Measurements from ENCODE around the gene ZDHHC14.

Gene ZDHHC14

GRCh38 chr6:157546321-157546720 lies 165.3 kb downstream of the ZDHHC14 start:
- no peak overlapping the region for H3K4me3 ChIP-seq (ENCODE audit: low read depth, low read length)
- TF ChIP-seq CTCF (IDR thresholded peaks at IDR 0.05; ENCODE audit: low read depth, low read length) = no peak

GRCh38 chr6:157547112-157547511 lies 166.1 kb downstream of the ZDHHC14 start:
- TF ChIP-seq CTCF (IDR thresholded peaks at IDR 0.05; ENCODE audit: low read depth, low read length) = no peak
- no peak overlapping the region for H3K4me3 ChIP-seq (ENCODE audit: low read depth, low read length)

DNA sequence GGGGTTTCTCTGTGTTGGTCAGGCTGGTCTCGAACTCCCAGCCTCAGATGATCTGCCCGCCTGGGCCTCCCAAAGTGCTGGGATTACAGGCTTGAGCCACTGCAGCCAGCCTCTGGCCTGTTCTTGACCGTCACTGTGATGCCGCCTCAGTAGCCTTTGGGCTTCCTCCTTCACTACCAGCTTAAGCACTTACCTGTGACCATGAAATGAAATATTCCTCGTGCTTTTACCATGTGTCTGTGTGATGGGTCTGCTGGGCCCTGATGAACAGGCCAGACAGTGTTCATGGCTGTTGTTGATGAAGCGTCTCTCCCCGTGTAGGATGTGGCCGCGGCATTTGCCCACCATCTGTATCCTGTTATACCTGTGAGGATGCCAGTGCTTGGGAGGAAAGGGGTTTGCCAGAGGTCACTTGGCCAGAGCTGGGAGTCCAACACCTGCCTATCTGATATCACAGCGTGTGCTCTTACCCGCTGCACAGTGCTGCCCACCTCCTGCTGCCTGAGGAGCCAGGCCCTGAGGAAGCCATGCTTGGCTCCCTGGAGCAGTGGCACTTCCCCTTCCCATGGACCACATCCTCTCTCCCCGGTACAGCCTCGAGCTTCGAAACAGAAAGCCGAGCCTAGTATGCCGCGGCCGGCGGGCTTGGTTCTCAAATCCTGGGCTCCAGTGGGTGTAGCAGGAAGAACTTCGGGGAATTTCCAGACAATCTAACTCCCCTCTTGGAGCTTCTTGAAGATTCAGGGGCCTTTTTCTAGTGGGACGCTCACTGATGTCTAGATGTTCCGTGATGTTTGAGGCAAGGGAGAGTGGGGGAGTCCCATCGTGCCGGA lies 167.9 kb downstream of the ZDHHC14 start:
- no peak overlapping the region for H3K4me3 ChIP-seq (ENCODE audit: low read depth, low read length)
- no peak for TF ChIP-seq CTCF (IDR thresholded peaks at IDR 0.05; ENCODE audit: low read depth, low read length)

DNA sequence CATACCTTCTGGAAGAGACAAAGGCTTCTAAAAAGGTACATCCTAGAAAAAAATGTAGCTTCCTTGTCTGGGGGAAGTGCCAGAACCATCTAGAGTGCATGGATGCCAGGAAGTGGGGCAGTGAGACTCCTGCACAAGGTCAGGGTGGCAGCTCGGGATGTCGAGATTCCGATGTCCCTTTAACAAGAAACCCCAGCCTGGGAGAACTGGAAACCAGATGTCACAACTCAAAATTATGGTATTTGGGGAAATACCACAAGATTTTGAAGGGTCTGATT lies 168.4 kb downstream of the ZDHHC14 start:
- no peak for TF ChIP-seq CTCF (IDR thresholded peaks at IDR 0.05; ENCODE audit: low read depth, low read length)
- H3K4me3 ChIP-seq (ENCODE audit: low read depth, low read length) = no peak overlapping the region

DNA sequence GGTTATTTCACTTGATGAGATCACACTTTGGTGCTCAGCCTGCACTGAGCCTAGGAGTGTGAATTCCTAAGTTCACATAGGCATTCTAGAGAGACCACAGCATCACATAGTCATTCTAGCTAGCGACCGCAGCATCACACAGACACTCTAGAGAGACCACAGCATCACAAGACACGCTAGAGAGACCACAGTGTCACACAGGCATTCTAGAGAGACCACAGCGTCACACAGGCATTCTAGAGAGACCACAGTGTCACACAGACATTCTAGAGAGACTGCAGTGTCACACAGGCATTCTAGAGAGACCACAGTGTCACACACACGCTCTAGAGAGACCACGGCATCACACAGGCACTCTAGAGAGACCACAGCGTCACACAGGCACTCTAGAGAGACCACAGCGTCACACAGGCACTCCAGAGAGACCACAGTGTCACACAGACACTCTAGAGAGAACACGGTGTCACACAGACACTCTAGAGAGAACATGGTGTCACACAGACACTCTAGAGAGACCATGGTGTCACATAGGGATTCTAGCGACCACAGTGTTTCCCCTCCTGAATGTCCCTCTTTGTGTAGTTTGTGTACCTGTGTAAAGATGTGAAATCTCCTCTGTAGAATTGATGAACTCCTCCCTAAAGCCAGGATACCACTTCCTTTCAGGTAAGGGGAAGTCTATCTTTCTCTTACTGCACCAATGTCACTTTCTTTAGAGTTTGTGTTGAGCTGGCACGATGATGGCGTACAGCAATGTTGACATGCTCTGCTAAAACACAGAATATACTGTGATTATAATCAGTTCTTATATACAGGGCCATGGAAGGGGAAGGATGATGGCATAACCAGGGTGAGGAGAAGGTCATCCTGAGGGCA lies 169.4 kb downstream of the ZDHHC14 start:
- TF ChIP-seq CTCF (IDR thresholded peaks at IDR 0.05; ENCODE audit: low read depth, low read length) = no peak
- H3K4me3 ChIP-seq (ENCODE audit: low read depth, low read length) = no peak overlapping the region

DNA sequence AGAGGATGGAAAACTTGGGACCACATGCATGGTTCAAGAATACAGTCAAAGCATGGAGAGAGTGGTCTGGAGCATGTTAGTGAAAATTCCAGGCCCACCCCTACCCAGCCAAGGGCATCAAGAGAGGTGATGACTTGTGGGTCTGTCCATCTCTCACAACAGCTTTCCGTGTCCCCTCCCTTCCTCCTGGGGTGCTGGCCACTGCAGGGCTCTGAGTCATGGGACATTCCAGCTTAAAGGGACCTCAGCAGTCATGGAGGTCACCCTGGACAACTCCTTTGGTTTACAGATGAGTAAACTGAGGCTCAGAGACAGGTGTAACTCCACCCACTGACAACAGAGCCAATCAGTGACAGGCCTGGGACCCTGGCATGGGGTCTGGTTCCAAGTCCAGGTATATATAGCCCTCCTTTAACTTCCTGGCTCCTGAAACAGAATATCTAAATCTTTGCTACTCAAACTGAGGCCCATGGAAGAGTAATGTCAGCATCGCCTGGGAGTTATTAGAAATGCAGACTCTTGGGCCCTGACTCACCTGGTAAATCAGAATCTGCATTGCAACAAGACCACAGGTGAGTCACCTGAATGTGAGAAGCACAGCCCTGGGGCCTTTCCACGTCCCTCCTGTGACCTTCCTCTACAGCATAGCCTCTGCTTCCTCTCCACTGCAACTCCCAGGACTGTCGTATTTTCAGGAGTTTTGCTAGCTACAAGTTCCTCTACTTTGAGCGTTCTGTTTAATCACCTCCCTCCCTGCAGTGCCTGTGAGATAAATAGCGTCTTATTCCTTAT lies 170.2 kb downstream of the ZDHHC14 start:
- no peak for TF ChIP-seq CTCF (IDR thresholded peaks at IDR 0.05; ENCODE audit: low read depth, low read length)
- no peak overlapping the region for H3K4me3 ChIP-seq (ENCODE audit: low read depth, low read length)
